ENCODE data around the gene IGSF8. TPM values are rescaled to one million over a fixed set of nuclear protein-coding genes. Genes with fewer than 3 reads are reported as not detected.

Gene IGSF8
- total RNA-seq, 1 donor from 2014 or later, result 33.2 TPM

DNA sequence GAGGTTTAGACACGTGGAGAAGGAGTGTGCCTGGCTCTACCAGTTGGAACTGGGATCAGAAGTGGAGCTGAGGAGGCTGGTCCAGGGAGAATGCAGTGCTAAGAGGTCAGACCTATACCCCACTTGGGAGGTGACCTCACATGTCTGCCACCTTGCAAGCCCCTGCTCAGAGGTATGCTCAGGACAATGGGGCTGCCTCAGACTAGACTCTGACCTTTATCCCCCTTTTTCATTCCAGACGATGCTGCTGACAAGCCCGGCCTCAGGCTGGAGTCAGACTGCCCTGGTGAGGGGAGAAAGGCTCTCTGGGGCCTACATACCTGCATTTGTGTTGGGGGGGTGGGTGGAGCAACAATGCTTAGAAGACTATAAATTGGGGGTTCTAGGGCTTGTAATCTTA is 33.7 kb downstream of the IGSF8 start:
- no peak overlapping the region for H3K27ac Mint-ChIP-seq
- no peak overlapping the region for H3K4me3 Mint-ChIP-seq
- no peak for DNase-seq (ENCODE audit: low spot score in 2 of 2, unreplicated experiment in 2 of 2)
- TF ChIP-seq, protein P1, sequence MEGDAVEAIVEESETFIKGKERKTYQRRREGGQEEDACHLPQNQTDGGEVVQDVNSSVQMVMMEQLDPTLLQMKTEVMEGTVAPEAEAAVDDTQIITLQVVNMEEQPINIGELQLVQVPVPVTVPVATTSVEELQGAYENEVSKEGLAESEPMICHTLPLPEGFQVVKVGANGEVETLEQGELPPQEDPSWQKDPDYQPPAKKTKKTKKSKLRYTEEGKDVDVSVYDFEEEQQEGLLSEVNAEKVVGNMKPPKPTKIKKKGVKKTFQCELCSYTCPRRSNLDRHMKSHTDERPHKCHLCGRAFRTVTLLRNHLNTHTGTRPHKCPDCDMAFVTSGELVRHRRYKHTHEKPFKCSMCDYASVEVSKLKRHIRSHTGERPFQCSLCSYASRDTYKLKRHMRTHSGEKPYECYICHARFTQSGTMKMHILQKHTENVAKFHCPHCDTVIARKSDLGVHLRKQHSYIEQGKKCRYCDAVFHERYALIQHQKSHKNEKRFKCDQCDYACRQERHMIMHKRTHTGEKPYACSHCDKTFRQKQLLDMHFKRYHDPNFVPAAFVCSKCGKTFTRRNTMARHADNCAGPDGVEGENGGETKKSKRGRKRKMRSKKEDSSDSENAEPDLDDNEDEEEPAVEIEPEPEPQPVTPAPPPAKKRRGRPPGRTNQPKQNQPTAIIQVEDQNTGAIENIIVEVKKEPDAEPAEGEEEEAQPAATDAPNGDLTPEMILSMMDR (IDR thresholded peaks at IDR 0.05; ENCODE audit: unreplicated experiment), result no peak
- H3K9me3 Mint-ChIP-seq, result no peaks in the 10 kb centered on the region
- H3K36me3 Mint-ChIP-seq, result no peaks in the 10 kb centered on the region
- peaks cover 23% of the 10 kb centered on the region for H3K27me3 Mint-ChIP-seq (ENCODE audit: low read depth)
- peaks cover 9% of the 10 kb centered on the region for H3K4me1 Mint-ChIP-seq

DNA sequence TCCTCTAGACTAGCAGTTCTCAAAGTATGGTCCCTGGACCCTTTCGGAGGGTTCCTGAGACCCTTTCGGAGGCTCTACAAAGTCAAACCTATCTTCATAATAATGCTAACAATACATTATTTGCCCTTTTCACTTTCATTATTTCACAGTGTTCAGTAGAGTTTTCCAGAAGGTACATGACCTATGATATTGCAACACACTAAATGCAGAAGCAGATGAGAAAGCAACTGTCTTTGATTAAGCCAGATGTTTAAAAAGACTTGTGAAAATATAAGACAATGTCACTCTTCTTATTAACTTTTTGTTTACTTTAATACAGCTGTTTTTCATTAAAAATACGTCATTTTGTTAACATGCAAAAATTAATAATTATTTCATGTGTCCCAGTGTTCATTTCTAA is 34.3 kb downstream of the IGSF8 start:
- Mint-ChIP-seq H3K4me1 (peaks cover 9% of the 10 kb centered on the region), H3K4me3 (no peak overlapping the region), H3K36me3 (no peaks in the 10 kb centered on the region), H3K27ac (no peak overlapping the region), H3K27me3 (ENCODE audit: low read depth) (peaks cover 19% of the 10 kb centered on the region), H3K9me3 (no peaks in the 10 kb centered on the region)
- no peak for DNase-seq (ENCODE audit: low spot score in 2 of 2, unreplicated experiment in 2 of 2)
- TF ChIP-seq, protein P1 (IDR thresholded peaks at IDR 0.05; ENCODE audit: unreplicated experiment), result no peak

DNA sequence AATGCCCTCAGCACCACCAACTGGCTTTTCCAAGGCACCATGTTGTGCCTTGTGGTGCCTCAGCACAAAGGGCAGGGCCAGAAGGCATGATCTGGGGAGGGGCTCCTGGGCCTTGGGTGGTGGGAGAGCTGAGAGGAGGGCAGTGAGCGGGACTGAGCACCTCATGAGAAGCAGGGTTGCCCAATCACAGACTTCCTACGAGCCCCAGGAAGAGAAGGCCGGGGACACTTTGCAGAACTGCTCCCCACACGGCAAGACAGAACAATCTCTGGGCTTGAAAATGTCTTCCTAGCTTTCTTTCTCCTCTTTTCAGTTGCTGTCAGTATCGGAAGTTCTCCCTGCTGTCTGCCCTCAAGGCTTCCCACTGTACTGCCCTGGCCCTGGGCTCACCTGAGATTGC is 35.2 kb downstream of the IGSF8 start:
- Mint-ChIP-seq H3K4me1 (peaks cover 9% of the 10 kb centered on the region), H3K27ac (no peak overlapping the region), H3K36me3 (no peaks in the 10 kb centered on the region)

DNA sequence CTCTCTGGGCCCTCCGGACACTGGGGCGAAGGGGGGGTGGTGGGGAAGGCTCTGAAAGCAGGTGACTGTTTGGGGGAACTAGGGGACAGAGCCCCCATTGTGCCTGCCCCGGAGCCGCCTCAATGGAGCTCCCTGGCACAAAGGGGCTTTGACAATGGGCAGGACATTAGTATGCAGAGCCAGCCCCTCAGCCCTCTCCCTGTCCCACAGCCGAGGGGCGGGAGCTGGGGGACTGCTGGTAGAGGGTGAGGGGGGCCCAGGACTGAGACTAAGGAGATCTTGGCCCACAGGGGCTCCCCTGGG is 36.2 kb downstream of the IGSF8 start:
- Mint-ChIP-seq H3K9me3 (no peaks in the 10 kb centered on the region), H3K27me3 (ENCODE audit: low read depth) (peaks cover 7% of the 10 kb centered on the region), H3K36me3 (no peaks in the 10 kb centered on the region), H3K4me1 (peaks cover 9% of the 10 kb centered on the region), H3K4me3 (no peak overlapping the region), H3K27ac (no peak overlapping the region)
- DNase-seq (ENCODE audit: low spot score in 2 of 2, unreplicated experiment in 2 of 2), result no peak
- TF ChIP-seq, protein P1 (IDR thresholded peaks at IDR 0.05; ENCODE audit: unreplicated experiment), result no peak

More for the DNA sequence above, 35.2 kb downstream of the IGSF8 start:
- H3K4me3 Mint-ChIP-seq, result no peak overlapping the region
- peaks cover 11% of the 10 kb centered on the region for H3K27me3 Mint-ChIP-seq (ENCODE audit: low read depth)
- TF ChIP-seq, protein P1 (IDR thresholded peaks at IDR 0.05; ENCODE audit: unreplicated experiment), result no peak
- DNase-seq (ENCODE audit: low spot score in 2 of 2, unreplicated experiment in 2 of 2), result no peak
- no peaks in the 10 kb centered on the region for H3K9me3 Mint-ChIP-seq

DNA sequence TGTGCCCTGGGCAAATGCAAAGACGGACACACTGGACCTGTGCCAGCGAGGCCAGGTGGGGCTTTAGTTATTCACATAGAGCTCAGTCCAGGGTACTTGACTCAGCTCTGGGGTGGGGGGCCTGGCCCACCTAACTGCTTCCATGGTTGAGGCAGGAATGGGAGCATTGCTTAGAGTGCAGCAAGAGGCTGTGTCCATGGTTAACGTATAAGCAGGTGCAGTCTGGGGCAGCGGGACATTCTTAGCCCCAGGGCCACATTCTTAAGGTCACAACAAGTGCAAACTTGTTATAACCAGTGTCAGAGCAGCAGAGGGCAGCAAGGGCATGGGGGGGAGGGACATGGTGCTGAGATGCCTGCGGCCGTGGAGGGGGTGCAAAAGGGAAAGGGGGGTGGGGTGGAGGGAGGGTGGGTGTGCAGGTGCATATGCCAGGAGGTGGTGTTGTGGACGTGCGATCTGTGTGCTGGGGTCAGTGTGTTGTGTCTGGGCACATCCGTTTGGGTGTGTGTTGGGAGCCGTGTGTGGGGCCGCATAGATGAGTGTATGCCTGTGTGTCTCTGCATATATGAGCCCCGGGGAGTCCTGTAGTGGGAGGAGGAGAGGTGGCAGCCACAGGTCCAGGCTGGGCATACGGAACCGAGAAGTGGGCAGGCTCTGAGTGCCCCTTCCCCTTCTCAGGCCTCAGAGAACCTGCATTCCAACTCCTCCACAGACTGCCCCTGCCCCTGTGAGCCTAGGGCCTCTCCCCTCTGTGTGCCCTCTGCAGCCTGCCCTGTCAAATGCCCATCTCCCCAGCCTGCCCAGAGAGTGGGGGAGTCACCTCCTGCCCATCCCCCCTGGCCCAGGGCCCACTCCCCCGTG is 36.8 kb downstream of the IGSF8 start:
- Mint-ChIP-seq H3K36me3 (no peaks in the 10 kb centered on the region), H3K27me3 (ENCODE audit: low read depth) (peaks cover 7% of the 10 kb centered on the region), H3K4me3 (no peak overlapping the region), H3K27ac (no peak overlapping the region), H3K9me3 (no peaks in the 10 kb centered on the region), H3K4me1 (peaks cover 9% of the 10 kb centered on the region)
- DNase-seq (ENCODE audit: low spot score in 2 of 2, unreplicated experiment in 2 of 2), result no peak
- TF ChIP-seq, protein P1 (IDR thresholded peaks at IDR 0.05; ENCODE audit: unreplicated experiment), result no peak

All from mesothelial cell of epicardium (in vitro differentiated cells).